Hepatocyte (in vitro differentiated cells): Measurements from ENCODE around the gene CORO6.

ENCODE experiments used
- EZH2 ChIP-seq: fragments of 200-600 bp; sonication (generic); IDR thresholded peaks from 2 replicates; pipeline ENCODE4 v1.6.1; 2016; ENCODE audit warnings: antibody characterized with exemption, mild to moderate bottlenecking, borderline replicate concordance
- EZH2phosphoT487 ChIP-seq: fragments of 200-600 bp; sonication (generic); IDR thresholded peaks from one replicate; pipeline ENCODE4 v1.6.1; 2018; ENCODE audit warnings: antibody characterized with exemption, mild to moderate bottlenecking, low read depth, moderate library complexity; ENCODE audit not compliant: unreplicated experiment, severe bottlenecking
- TF ChIP-seq, protein P1 (sequence below): fragments of 200-600 bp; sonication (generic); IDR thresholded peaks from 2 replicates; pipeline ENCODE4 v1.5.1; 2016; ENCODE audit warnings: antibody characterized with exemption, mild to moderate bottlenecking; ENCODE audit not compliant: poor library complexity

DNA sequence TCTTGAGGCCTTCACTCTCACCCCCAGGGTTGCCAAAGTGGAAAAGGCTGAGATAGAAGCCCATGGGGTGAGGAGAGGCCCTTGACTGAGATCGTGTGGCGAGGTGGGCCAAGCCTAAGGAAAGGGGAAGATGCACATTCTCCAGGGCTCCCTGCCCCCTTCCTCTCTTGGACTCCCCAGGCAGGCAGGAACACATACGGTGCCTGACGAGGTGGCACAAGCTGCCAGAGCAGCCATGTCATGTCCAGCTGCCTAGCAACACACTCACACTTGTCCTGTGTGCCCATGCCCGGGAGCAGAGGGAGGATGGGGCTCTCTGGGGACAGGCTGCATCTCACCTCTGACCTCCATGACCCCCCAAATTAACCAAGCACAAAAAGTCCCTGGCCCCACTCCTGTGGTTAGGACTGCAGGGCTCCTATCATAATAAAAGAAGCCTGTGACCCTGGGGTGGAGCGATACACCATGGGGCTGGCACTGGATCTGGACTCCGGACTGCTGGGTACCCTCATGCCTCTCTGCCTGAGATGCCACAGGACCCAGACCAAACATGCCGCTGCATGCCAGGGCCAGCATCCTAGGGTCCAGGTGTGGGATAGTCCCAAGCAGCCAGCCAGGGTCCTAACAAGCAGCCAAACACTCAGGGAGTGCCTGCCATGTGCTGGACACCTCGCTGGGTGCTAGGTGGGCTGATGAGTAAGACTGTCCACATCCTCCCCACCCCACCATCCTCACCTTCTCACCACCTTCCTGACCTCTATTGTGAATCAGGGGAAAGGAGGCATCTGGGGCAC lies 35.8 kb downstream of the CORO6 start:
- TF ChIP-seq, protein P1, sequence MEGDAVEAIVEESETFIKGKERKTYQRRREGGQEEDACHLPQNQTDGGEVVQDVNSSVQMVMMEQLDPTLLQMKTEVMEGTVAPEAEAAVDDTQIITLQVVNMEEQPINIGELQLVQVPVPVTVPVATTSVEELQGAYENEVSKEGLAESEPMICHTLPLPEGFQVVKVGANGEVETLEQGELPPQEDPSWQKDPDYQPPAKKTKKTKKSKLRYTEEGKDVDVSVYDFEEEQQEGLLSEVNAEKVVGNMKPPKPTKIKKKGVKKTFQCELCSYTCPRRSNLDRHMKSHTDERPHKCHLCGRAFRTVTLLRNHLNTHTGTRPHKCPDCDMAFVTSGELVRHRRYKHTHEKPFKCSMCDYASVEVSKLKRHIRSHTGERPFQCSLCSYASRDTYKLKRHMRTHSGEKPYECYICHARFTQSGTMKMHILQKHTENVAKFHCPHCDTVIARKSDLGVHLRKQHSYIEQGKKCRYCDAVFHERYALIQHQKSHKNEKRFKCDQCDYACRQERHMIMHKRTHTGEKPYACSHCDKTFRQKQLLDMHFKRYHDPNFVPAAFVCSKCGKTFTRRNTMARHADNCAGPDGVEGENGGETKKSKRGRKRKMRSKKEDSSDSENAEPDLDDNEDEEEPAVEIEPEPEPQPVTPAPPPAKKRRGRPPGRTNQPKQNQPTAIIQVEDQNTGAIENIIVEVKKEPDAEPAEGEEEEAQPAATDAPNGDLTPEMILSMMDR: no peak
- TF ChIP-seq EZH2 (no peak), EZH2phosphoT487 (no peak)
